ENCODE measurements around the gene SGPP1.
"Not testable (repeated sequence)": the region's sequence is repeated elsewhere in the genome, so short reads cannot be mapped to it uniquely, and the experiment has no call there.

The SGPP1 gene

GRCh38 chr14:63672417-63673180, 55.3 kb downstream of the SGPP1 start:
- ATAC-seq, result no peak

DNA sequence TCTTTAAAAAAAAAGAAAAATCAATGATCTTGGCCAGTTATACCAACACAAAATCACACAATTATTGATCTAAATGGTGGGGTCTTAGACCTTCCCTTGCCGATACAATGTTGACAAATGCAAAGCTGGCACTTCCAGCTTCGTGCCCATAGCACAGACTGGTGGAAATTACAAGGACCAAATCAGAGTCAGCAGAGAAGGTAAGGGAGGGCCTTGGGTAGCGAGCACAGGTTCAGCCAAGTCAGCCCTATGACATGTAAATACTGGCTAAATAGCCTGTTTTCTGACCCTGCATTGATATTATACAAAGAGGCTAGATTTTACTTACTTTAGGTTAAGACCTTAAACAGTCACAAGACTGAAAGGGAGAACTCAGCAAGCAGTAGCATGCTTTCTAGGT, 55.9 kb downstream of the SGPP1 start:
- ATAC-seq, result no peak

DNA sequence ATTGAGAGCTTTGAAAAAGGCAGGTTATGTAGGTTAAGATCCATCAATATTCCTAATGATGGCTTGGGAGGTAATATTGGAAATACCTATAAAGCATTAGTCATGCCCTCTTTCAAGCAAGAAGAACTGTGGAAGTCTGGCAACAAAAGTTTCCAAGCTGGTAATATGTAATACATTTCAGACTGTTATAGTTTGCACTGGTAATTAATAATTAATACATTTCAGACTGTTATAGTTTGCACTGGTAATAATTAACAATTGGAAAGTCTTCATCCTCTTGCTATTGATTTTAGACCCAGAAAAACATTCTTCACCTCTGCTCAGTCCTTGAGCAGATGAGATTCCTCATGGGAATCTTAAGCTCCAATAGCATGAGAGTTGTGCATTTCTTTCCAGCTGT, 57.2 kb downstream of the SGPP1 start:
- no peak for ATAC-seq

GRCh38 chr14:63666335-63666734, 61.5 kb downstream of the SGPP1 start:
- no peak for ATAC-seq

DNA sequence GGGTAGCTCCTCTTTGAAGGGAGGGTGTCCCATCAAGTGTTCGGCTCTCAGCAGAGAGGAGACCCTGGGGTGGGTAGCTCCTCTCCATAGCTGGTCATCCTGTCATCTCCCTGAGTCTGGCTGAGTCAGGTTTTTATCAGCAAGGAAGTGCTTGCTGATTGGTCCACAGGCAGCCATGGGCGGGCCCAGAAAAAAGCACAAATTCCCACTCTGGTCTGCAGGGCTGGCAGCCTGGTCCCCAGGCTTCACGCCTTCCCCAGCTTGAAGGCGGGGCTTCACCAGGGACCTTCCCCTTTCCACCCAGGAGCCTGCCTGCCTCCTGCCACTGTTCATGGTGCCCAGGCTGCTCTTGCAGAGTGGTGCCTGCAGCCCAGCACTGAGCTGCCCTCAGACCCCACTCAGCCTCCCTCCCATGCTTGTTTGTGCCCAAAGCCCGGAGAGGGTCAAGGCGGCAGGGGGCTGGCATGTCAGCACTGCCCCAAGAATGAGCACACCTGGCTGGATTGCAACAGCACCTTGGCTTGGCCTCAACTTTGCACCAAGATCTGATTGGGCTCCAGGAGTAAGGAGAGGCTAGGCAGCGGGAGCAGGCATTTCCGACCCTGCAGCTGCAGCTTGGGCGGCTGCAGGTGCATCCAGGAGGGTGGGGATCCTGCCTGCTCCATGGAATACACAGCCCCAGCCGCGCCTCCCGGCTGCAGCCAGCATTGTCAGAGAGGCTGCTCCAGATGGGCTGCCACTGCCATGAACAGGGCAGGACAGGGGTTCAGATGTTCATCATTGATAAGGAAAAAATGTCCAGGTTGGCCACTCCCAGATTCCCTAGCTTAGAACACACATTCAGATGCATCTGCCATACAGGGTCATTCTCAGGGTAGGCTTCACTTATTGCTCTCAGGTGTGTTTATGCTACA, 64.2 kb downstream of the SGPP1 start:
- no peak for ATAC-seq

DNA sequence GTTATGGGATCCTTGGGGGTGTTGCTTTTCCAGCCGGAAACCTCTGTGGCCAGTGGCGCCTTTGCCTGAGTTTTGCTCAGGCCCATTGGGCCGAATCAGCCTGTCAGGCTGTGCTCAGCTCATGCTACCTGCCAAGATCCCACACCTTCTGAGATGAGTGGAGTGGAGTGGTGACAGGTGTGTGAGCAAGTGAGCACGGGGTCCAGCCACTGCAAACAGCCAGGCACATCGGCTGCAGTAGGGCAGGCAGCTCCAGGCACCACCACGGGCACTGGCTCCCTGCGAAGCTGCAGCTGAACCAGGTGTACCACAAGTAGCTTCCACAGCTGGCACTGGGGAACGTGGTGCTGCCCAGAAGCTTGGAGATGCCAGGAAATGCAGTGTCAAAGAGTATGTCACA, 65.1 kb downstream of the SGPP1 start:
- ATAC-seq, result no peak

- ATAC-seq, result not testable (repeated sequence)
These were observed 66.0 kb downstream of the SGPP1 start for GRCh38 chr14:63661881-63662280.

- ATAC-seq, result no peak
These were observed 68.1 kb downstream of the SGPP1 start for GRCh38 chr14:63659726-63660125.

- ATAC-seq, result no peak
These were observed 71.7 kb downstream of the SGPP1 start for GRCh38 chr14:63656194-63656593.

DNA sequence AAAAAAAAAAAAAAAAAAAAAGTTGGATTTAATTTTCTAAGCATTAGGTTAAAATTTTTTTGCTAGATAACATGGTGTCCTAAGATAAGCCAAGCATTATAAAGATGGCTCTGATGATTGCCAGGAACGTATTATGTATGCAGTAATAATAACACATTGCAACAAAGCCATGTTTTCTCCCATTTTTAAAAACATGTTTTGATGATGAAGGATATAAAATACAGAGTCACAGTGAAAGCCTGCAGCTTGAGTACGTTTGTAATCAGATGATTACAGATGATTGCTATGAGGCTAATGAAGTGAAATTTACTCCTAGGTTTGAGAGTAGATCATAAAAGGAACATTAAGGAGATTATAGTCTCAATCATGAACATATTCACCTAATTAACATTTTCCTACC, 72.9 kb downstream of the SGPP1 start:
- ATAC-seq, result no peak

DNA sequence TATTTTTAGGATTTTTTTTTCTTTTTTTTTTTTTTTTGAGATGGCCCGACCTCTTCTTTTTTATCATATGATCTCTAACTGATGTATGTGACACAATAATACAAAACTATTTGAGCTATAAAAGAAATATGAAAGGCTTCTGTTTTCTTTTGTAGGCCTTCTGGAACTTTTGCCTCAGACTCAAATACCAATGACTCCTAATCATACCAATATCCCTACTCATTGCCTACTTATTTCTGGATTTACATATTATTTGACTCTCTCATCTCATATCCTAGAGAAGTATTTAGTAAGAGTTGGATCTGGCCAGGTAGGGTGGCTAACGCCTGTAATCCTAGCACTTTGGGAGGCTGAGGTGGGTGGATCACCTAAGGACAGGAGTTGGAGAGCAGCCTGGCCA, 73.5 kb downstream of the SGPP1 start:
- no peak for ATAC-seq

GRCh38 chr14:63652406-63652805, 75.5 kb downstream of the SGPP1 start:
- peak; percentile 61 to 71 for ATAC-seq

DNA sequence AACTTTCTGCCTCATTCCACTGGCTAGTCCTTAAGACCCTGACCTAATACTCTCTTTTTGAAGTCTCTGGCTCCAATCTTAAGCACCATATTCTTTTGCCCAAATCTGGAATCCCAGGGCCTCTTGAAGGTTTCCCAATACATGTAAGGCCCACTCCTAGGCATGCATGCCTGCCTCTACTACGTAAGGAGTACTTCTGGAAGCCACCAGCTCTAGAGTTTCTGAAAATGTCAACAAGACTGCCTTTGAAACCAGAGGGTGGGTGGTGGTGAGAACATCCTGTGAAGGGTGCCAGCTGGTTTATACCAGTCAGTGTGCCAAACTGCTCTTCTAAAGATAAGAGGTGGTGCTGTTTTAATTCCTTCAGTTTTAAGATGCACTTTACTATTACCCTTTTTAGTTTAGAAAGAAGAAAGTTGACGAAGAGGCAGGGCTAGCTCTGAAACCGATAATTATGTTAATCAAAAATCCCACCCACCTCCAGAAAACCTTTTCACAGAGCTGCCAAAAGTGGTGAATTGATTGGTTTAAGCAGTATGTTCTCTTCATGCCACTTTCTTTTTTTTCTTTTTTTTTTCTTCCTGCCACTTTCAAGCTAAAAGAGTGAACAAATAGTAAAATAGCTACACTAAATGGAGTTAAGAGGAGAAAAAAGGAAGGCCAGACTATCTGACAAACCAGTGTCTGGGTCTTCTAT, 77.5 kb downstream of the SGPP1 start:
- ATAC-seq, result peak; percentile 80 to 83

DNA sequence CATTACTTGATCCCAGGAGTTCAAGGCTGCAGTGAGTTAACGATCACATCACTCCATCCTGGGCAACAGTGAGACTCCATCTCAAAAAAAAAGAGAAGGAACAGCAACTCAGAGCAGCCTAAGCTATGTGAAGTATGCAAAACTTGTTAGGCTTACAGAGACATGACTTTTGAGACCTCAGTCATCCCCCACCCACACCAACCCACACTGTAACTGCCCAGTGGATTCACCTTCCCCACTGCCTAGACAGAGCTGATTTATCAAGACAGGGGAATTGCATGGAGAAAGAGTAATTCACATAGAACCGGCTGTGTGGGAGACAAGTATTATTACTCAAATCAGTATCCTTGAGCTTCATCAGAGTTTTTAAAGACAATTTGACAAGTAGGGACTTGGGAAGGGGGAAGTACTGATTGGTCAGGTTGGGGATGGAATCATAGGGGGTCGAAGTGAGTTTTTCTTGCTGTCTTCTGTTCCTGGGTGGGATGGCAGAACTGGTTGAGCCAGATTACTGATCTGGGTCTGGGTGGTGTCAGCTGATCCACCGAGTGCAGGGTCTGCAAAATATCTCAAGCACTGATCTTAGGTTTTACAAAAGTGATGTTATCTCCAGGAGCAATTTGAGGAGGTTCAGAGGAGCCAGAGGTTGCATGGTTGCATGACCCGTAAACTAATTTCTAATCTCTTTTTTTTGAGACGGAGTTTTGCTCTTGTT, 80.0 kb downstream of the SGPP1 start:
- ATAC-seq, result no peak

DNA sequence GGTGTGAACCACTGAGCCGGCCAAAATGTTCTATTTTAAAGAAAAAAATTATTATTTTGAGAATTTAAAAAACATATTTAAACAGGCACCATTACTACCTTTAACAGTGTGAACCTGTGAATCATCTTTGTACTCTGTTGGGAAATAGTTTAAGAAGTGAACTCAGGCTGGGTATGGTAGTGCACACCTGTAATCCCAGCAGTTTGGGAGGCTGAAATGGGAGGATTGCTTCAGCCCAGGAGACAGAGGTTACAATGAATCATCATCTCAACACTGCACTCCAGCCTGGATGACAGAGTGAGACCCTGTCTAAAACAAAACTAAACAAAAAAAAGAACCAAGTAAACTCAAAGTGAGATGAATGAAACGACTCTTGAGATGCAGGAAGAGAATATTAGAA, 83.1 kb downstream of the SGPP1 start:
- no peak for ATAC-seq

DNA sequence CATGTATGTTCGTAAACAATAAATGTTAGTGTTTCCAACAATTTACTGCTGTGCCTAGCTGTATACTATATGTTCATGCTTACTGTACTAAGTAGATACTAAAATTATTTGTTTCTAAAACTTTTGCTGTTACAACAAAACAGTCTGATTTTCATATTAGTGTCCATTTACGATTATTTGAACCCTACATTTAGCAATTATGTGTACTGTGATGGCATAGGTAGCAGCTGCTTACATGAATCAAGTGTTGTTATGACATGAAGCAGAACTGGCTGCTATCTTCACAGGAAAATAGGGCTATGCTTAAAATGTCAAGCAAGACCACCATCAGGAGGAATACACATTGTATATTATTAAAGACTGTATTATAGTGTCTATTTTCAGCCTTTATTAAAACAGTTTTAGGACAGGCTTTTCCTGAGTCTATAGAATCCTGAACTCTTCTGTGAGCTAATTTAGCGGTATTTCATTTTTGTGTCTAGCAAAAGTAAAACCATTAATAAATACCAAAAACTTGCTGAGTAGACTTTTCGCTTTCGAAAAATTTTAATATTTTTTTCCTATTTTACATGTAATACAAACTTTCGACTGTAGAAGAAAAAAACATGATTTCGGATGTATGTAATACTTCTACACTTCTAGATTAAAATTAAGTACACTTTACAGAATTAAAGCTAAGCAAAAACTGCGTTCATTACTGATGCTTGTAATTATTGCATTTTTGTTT, 85.0 kb downstream of the SGPP1 start:
- no peak for ATAC-seq

GRCh38 chr14:63642229-63642611, 85.6 kb downstream of the SGPP1 start:
- ATAC-seq, result peak; percentile 66 to 72

GRCh38 chr14:63641473-63642228, 86.2 kb downstream of the SGPP1 start, which contains the start of gene WDR89:
WDR89 (minus strand) TSS chr14:63641871; CDS start chr14:63599942, 41,929 bp downstream.
- peak; percentile 89 to 93 for ATAC-seq

DNA sequence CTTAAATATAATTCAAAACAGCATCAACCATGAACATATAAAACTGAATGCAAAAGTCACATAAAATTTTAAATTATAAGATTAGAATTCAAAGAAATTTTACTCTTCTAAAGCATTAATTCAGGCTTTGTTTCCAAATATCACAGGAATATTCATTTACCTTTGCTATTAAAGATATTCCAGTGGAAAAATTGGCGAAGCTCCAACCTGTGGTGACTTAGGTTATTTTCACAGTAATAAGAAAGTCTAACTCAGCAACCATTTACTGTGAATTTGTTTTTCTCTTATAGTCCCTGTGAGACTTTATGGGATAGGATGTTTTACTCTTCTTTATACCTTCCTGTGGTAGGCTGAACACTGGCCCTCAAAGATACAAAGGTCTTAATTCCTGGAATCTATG, 89.4 kb downstream of the SGPP1 start:
- no peak for ATAC-seq

- ATAC-seq, result not testable (repeated sequence)
These were observed 91.7 kb downstream of the SGPP1 start for GRCh38 chr14:63636094-63636635.
